ENCODE data around the gene C1orf105. TPM values are rescaled to one million over a fixed set of nuclear protein-coding genes. Genes with fewer than 3 reads are reported as not detected.

Gene C1orf105
- total and polyA plus RNA-seq, 2 of the 8 experiments (the other 6 are each of a cell fraction or from before 2014, with no cell fraction given) = not detected

GRCh38 chr1:172401477-172401876 lies 19.0 kb upstream of the C1orf105 start (continued):
- no peak for TF ChIP-seq RXRA (IDR thresholded peaks at IDR 0.05; ENCODE audit: insufficient read depth, low read depth, low read length)
- no peak for TF ChIP-seq RBBP5 (IDR thresholded peaks at IDR 0.05; ENCODE audit: borderline replicate concordance, low read depth, low read length)
- no peak for TF ChIP-seq CHD2 (IDR thresholded peaks at IDR 0.05; ENCODE audit: low read length)
- no peak for TF ChIP-seq CTCF (IDR thresholded peaks at IDR 0.05; ENCODE audit: control extremely low read depth in 1 of 3, insufficient read depth in 1 of 3, low read depth in 1 of 3, low read length in 3 of 3)
- TF ChIP-seq CBX5 (IDR thresholded peaks at IDR 0.05; ENCODE audit: low read depth, low read length) = no peak
- TF ChIP-seq SP4 (IDR thresholded peaks at IDR 0.05; ENCODE audit: low read length) = no peak
